HG03039 (cell line): ENCODE results near the gene GCLM.
A peak's percentile ranks its signal among the peaks of the same experiment; 100 is the strongest.

Source experiments
- ATAC-seq: cut with Tn5 transposase; IDR thresholded peaks from one replicate; pipeline ENCODE4 v1.9.1; 2021; ENCODE audit warnings: mild to moderate bottlenecking, moderate library complexity; ENCODE audit not compliant: unreplicated experiment

The GCLM gene

GRCh38 chr1:93847811-93848288, 61.4 kb downstream of the GCLM start:
- ATAC-seq = peak; percentile 21

- ATAC-seq = peak; percentile 52
These were observed 62.0 kb downstream of the GCLM start for GRCh38 chr1:93846992-93847810.

- peak; percentile 40 for ATAC-seq
These were observed 62.8 kb downstream of the GCLM start for GRCh38 chr1:93846206-93846991.

- peak; percentile 7 for ATAC-seq
These were observed 63.6 kb downstream of the GCLM start for GRCh38 chr1:93845538-93846205.

GRCh38 chr1:93844262-93845045, 64.8 kb downstream of the GCLM start:
- no peak for ATAC-seq

- no peak for ATAC-seq
These were observed 66.3 kb downstream of the GCLM start for GRCh38 chr1:93842750-93843500.

GRCh38 chr1:93841771-93842170, 67.5 kb downstream of the GCLM start:
- ATAC-seq = no peak

- no peak for ATAC-seq
These were observed 68.2 kb downstream of the GCLM start for GRCh38 chr1:93840956-93841482.

GRCh38 chr1:93839753-93840152, 69.5 kb downstream of the GCLM start:
- ATAC-seq = no peak

GRCh38 chr1:93839307-93839706, 69.9 kb downstream of the GCLM start:
- ATAC-seq = no peak

GRCh38 chr1:93837961-93838360, 71.3 kb downstream of the GCLM start:
- ATAC-seq = no peak
